ENCODE data around the gene TMEM144.

Gene TMEM144

GRCh38 chr4:158168606-158169005 lies 41.7 kb upstream of the TMEM144 start (continued):
- TF ChIP-seq ZNF692 (tag by site-specific recombination; IDR thresholded peaks at IDR 0.05) (no peak), ZNF362 (tag by site-specific recombination; IDR thresholded peaks at IDR 0.05) (no peak), BCL11A (tag by site-specific recombination; IDR thresholded peaks at IDR 0.05; ENCODE audit: low read depth) (no peak)

GRCh38 chr4:158169506-158169905 lies 40.8 kb upstream of the TMEM144 start:
- H3K4me3 ChIP-seq (ENCODE audit: low read depth, low read length), result no peak overlapping the region
- ChIA-PET POLR2A (no interaction called here), CTCF (interaction anchor here (2.1 kb wide), 1 partner anchor 9 kb away, joined by 6 read pairs; no protein-coding TSS in a partner anchor)
- H3K27ac ChIP-seq (ENCODE audit: extremely low read depth, low read depth, low read length), result no peak overlapping the region
- TF ChIP-seq ZNF701 (tag by site-specific recombination; IDR thresholded peaks at IDR 0.05) (no peak), MZF1 (tag by site-specific recombination; IDR thresholded peaks at IDR 0.05; ENCODE audit: borderline replicate concordance) (no peak)
- H3K36me3 ChIP-seq (ENCODE audit: control insufficient read depth in 2 of 2, insufficient read depth in 1 of 2, low read length in 2 of 2), result no peaks in the 10 kb centered on the region
- H3K4me1 ChIP-seq (ENCODE audit: control insufficient read depth, insufficient read depth, low read length), result no peaks in the 10 kb centered on the region
- no peaks in the 10 kb centered on the region for H3K9me3 ChIP-seq (ENCODE audit: control insufficient read depth, insufficient read depth, low read depth, low read length)

GRCh38 chr4:158169931-158170690 lies 40.2 kb upstream of the TMEM144 start:
- no peak for TF ChIP-seq ZNF549 (tag by site-specific recombination; IDR thresholded peaks at IDR 0.05)
- no peak for TF ChIP-seq ZNF639 (tag by site-specific recombination; IDR thresholded peaks at IDR 0.05)
- TF ChIP-seq ZEB2 (tag by site-specific recombination; IDR thresholded peaks at IDR 0.05), result no peak
- TF ChIP-seq ZNF18 (tag by site-specific recombination; IDR thresholded peaks at IDR 0.05), result no peak
- TF ChIP-seq CTCF (tag by site-specific recombination; IDR thresholded peaks at IDR 0.05), result no peak
- no peak for TF ChIP-seq AEBP2 (tag by site-specific recombination; IDR thresholded peaks at IDR 0.05; ENCODE audit: borderline replicate concordance)
- TF ChIP-seq ZNF202 (tag by site-specific recombination; IDR thresholded peaks at IDR 0.05; ENCODE audit: borderline replicate concordance), result no peak
- no peak for TF ChIP-seq MZF1 (tag by site-specific recombination; IDR thresholded peaks at IDR 0.05; ENCODE audit: borderline replicate concordance)
- TF ChIP-seq ZNF10 (tag by site-specific recombination; IDR thresholded peaks at IDR 0.05), result no peak
- TF ChIP-seq RBAK (tag by site-specific recombination; IDR thresholded peaks at IDR 0.05), result no peak
- no peak for TF ChIP-seq FEZF1 (tag by site-specific recombination; IDR thresholded peaks at IDR 0.05)
- TF ChIP-seq ZNF24 (tag by site-specific recombination; IDR thresholded peaks at IDR 0.05), result no peak
- no peak for TF ChIP-seq ZNF843 (tag by site-specific recombination; IDR thresholded peaks at IDR 0.05)
- Histone ChIP-seq H3K9me3 (ENCODE audit: control insufficient read depth, insufficient read depth, low read depth, low read length) (no peaks in the 10 kb centered on the region), H3K27ac (ENCODE audit: extremely low read depth, low read depth, low read length) (no peak overlapping the region), H3K36me3 (ENCODE audit: control insufficient read depth in 2 of 2, insufficient read depth in 1 of 2, low read length in 2 of 2) (no peaks in the 10 kb centered on the region), H3K4me1 (ENCODE audit: control insufficient read depth, insufficient read depth, low read length) (no peaks in the 10 kb centered on the region), H3K4me3 (ENCODE audit: low read depth, low read length) (no peak overlapping the region)
- ChIA-PET CTCF (interaction anchor here (0.6 to 2.1 kb wide), 2 partner anchors 9 to 48 kb away, joined by 3 to 6 read pairs; no protein-coding TSS in a partner anchor), POLR2A (no interaction called here)
